H1 (cell line): ENCODE measurements around the gene CLEC7A. TPM values are rescaled to one million over a fixed set of nuclear protein-coding genes. Genes with fewer than 3 reads are reported as not detected.

Source experiments
- BCL11A ChIP-seq, 2 experiments: IDR thresholded peaks; one replicate each; pipeline ENCODE4 v1.6.1; 2011; ENCODE audit warnings: low read depth in 2 of 2, low read length in 2 of 2, mild to moderate bottlenecking in 2 of 2
- CHD7 ChIP-seq: fragments of 300-600 bp; sonication (generic); IDR thresholded peaks from 2 replicates; pipeline ENCODE4 v1.7.1; 2012; ENCODE audit warnings: low read length, moderate library complexity, mild to moderate bottlenecking, inconsistent platforms; ENCODE audit not compliant: insufficient replicate concordance
- CTCF ChIP-seq, 3 experiments: IDR thresholded peaks; 1 replicate in 2 of 3; 2 replicates in 1 of 3; pipeline versions ENCODE4 v1.5.1 to v1.6.1; 2011; ENCODE audit warnings: low read length in 3 of 3, mild to moderate bottlenecking in 3 of 3, inconsistent platforms in 2 of 3, low read depth in 1 of 3, moderate library complexity in 1 of 3; ENCODE audit not compliant: insufficient read depth in 1 of 3; ENCODE audit errors: control extremely low read depth in 1 of 3
- EGR1 ChIP-seq: IDR thresholded peaks from 2 replicates; pipeline ENCODE4 v1.6.1; 2011; ENCODE audit warnings: low read depth, low read length, borderline replicate concordance
- HDAC6 ChIP-seq: IDR thresholded peaks from one replicate; pipeline ENCODE4 v1.7.1; 2012; ENCODE audit warnings: low read depth, mild to moderate bottlenecking, inconsistent platforms, low read length, moderate library complexity
- JUN ChIP-seq: IDR thresholded peaks from 2 replicates; pipeline ENCODE4 v1.6.1; 2011; ENCODE audit warnings: low read depth, mild to moderate bottlenecking, improper control_type of control experiment, low read length
- NANOG ChIP-seq: IDR thresholded peaks from 2 replicates; pipeline ENCODE4 v1.6.1; 2011; ENCODE audit warnings: low read length, low read depth, mild to moderate bottlenecking, inconsistent platforms; ENCODE audit not compliant: insufficient read depth, poor library complexity, severe bottlenecking
- SRF ChIP-seq: IDR thresholded peaks from 2 replicates; pipeline ENCODE4 v1.6.1; 2011; ENCODE audit warnings: mild to moderate bottlenecking, low read depth, low read length, moderate library complexity
- polyA plus RNA-seq, 7 experiments: library from polyadenylated mRNA; depleted of rRNA in 3 of 7; stranded (reverse) in 5 of 7; unstranded in 2 of 7; fragments of >200 nt in 5 of 7; fragments of 200-250 nt in 2 of 7; gene quantifications; 1 replicate in 5 of 7; 2 replicates in 1 of 7; 4 replicates in 1 of 7; pipeline versions ENCODE4 v1.2.1 to v1.2.3, GENCODE V29; 2011 to 2013; ENCODE audit warnings: missing spikeins in 2 of 7, mixed read lengths in 2 of 7
- total RNA-seq: library from RNA; stranded (reverse); fragmentation: NEBNext Ultra II Directional; extraction: Animal tissue kit (Norgen Biotek cat#: 25700); gene quantifications from 2 replicates; pipeline ENCODE4 v1.2.1, GENCODE V29; 2021

The CLEC7A gene
- total and polyA plus RNA-seq, 2 of the 8 experiments (the other 6 are each of a cell fraction or from before 2014, with no cell fraction given), result 0.09 to 0.15 TPM

GRCh38 chr12:10174986-10175614 lies 45.1 kb upstream of the CLEC7A start (continued):
- TF ChIP-seq CHD7 (no peak), NANOG (no peak), JUN (no peak), EGR1 (no peak), SRF (no peak), HDAC6 (no peak), BCL11A (IDR thresholded peaks at IDR 0.05; ENCODE audit: low read depth in 2 of 2, low read length in 2 of 2) (no peak), CTCF (IDR thresholded peaks at IDR 0.05; ENCODE audit: control extremely low read depth in 1 of 3, insufficient read depth in 1 of 3, low read depth in 1 of 3, low read length in 3 of 3) (no peak)
